Caco-2 (cell line): ENCODE measurements around the gene PEF1. TPM values are rescaled to one million over a fixed set of nuclear protein-coding genes. Genes with fewer than 3 reads are reported as not detected.
A peak's percentile ranks its signal among the peaks of the same experiment; 100 is the strongest.

Experiments
- BruUV-seq: library from RNA; stranded (reverse); fragments of 400-500 nt; replicated peaks from 2 replicates; lab custom pipeline; 2021; lab: Mats Ljungman, UMichigan
- CTCF ChIA-PET: fragments of 300-600 bp; sonication (Branson Sonifier 250); formaldehyde crosslinking; loops from one replicate; lab custom pipeline; 2022; ENCODE audit warnings: antibody characterized with exemption; lab: Charles Lee
- POLR2A ChIA-PET: fragments of 300-600 bp; sonication (Branson Sonifier 250); formaldehyde crosslinking; loops from one replicate; lab custom pipeline; 2022; ENCODE audit warnings: antibody characterized with exemption; lab: Charles Lee
- DNase-seq, 2 experiments: peaks; one replicate each; pipeline versions ENCODE4 v3.0.0 to v3.0.0-alpha.2; 2020 to 2022
- H3K27me3 ChIP-seq: replicated peaks from 2 replicates; pipeline ENCODE4 v1.6.0; 2011; ENCODE audit warnings: low read length; ENCODE audit not compliant: control insufficient read depth, insufficient read depth
- H3K36me3 ChIP-seq: 2 replicates; pipeline ENCODE4 v1.5.1; 2011; ENCODE audit warnings: low read length; ENCODE audit not compliant: control insufficient read depth, insufficient read depth
- H3K4me1 ChIP-seq: fragments of 250-450 bp; sonication (Bioruptor Pico); 2 replicates; pipeline ENCODE4 v1.5.1; 2020; ENCODE audit warnings: mild to moderate bottlenecking
- H3K4me3 ChIP-seq: 2 replicates; pipeline ENCODE4 v1.5.1; 2011; ENCODE audit warnings: low read depth, mild to moderate bottlenecking, control low read depth, low read length
- H3K9me3 ChIP-seq: fragments of 250-450 bp; sonication (Bioruptor Pico); 2 replicates; pipeline ENCODE4 v1.5.1; 2020; ENCODE audit warnings: mild to moderate bottlenecking, moderate library complexity
- H3K27ac Mint-ChIP-seq: one replicate; pipeline ENCODE4 v1.8.0; 2022; ENCODE audit warnings: mixed read lengths; ENCODE audit not compliant: unreplicated experiment
- H3K27me3 Mint-ChIP-seq: one replicate; pipeline ENCODE4 v1.8.0; 2022; ENCODE audit warnings: mixed read lengths; ENCODE audit not compliant: insufficient read depth, unreplicated experiment
- H3K36me3 Mint-ChIP-seq: one replicate; pipeline ENCODE4 v1.8.0; 2022; ENCODE audit warnings: mild to moderate bottlenecking, mixed read lengths; ENCODE audit not compliant: insufficient read depth, unreplicated experiment
- H3K4me1 Mint-ChIP-seq: one replicate; pipeline ENCODE4 v1.8.0; 2022; ENCODE audit warnings: low read depth, mixed read lengths; ENCODE audit not compliant: unreplicated experiment
- H3K4me3 Mint-ChIP-seq: one replicate; pipeline ENCODE4 v1.8.0; 2022; ENCODE audit warnings: mild to moderate bottlenecking, moderate library complexity, mixed read lengths; ENCODE audit not compliant: unreplicated experiment
- H3K9me3 Mint-ChIP-seq: one replicate; pipeline ENCODE4 v1.8.0; 2022; ENCODE audit warnings: mixed read lengths; ENCODE audit not compliant: unreplicated experiment
- CTCF ChIP-seq, 2 experiments: fragments of 200-600 bp in 1 of 2; IDR thresholded peaks; 1 replicate in 1 of 2; 2 replicates in 1 of 2; pipeline versions ENCODE4 v1.5.1 to v1.8.0; 2011 to 2022; ENCODE audit warnings: antibody characterized with exemption in 1 of 2, control low read depth in 1 of 2, inconsistent platforms in 1 of 2, low read depth in 1 of 2, low read length in 1 of 2, mild to moderate bottlenecking in 1 of 2, moderate library complexity in 1 of 2; ENCODE audit not compliant: insufficient read depth in 1 of 2, severe bottlenecking in 1 of 2, unreplicated experiment in 1 of 2
- intact Hi-C: fragments of 100-400 bp; cut with micrococcal nuclease; formaldehyde crosslinking; loops from one replicate; pipeline ENCODE4 v1.10.0; 2022; ENCODE audit not compliant: unreplicated experiment
- total RNA-seq: library from RNA; stranded (reverse); gene quantifications from 2 replicates; pipeline ENCODE4 v1.2.3, GENCODE V29; 2022

PEF1 gene
- total RNA-seq, 1 experiment from 2014 or later = 22.1 TPM

- BruUV-seq = no TSS peak
- TF ChIP-seq CTCF (IDR thresholded peaks at IDR 0.05; ENCODE audit: insufficient read depth in 1 of 2, low read depth in 1 of 2, low read length in 1 of 2, severe bottlenecking in 1 of 2, unreplicated experiment in 1 of 2) = no peak
- Mint-ChIP-seq H3K9me3 (no peaks in the 10 kb centered on the region), H3K27ac (no peak overlapping the region), H3K4me3 (no peak overlapping the region), H3K27me3 (no peaks in the 10 kb centered on the region), H3K4me1 (peaks cover 13% of the 10 kb centered on the region), H3K36me3 (no peaks in the 10 kb centered on the region)
- intact Hi-C loops = no loop called here
- POLR2A ChIA-PET = no interaction called here
- Histone ChIP-seq H3K4me3 (no peak overlapping the region), H3K9me3 (no peaks in the 10 kb centered on the region), H3K4me1 (peaks cover 5% of the 10 kb centered on the region; the same call in 1 of the 2 replicates), H3K27me3 (no peaks in the 10 kb centered on the region), H3K36me3 (no peaks in the 10 kb centered on the region)
- CTCF ChIA-PET = no interaction called here
- no peak for DNase-seq
Observed at GRCh38 chr1:31595836-31596736, 48.6 kb downstream of the PEF1 start.

- no peaks in the 10 kb centered on the region for H3K27me3 Mint-ChIP-seq
- H3K27ac Mint-ChIP-seq = no peak overlapping the region
- H3K9me3 ChIP-seq = no peaks in the 10 kb centered on the region
- H3K9me3 Mint-ChIP-seq = no peaks in the 10 kb centered on the region
- DNase-seq = peak; percentile 81 to 85
- intact Hi-C loops = loop anchor here (1.0 kb wide), 2 partner anchors 30 to 45 kb away; no protein-coding TSS in a partner anchor
- no TSS peak for BruUV-seq
- H3K4me1 Mint-ChIP-seq = peaks cover 13% of the 10 kb centered on the region
- POLR2A ChIA-PET = no interaction called here
- no peak overlapping the region for H3K4me3 ChIP-seq
- H3K4me3 Mint-ChIP-seq = no peak overlapping the region
- H3K27me3 ChIP-seq = no peaks in the 10 kb centered on the region
- no peaks in the 10 kb centered on the region for H3K36me3 ChIP-seq
- TF ChIP-seq CTCF (IDR thresholded peaks at IDR 0.05; ENCODE audit: insufficient read depth in 1 of 2, low read depth in 1 of 2, low read length in 1 of 2, severe bottlenecking in 1 of 2, unreplicated experiment in 1 of 2) = peak; percentile 78 to 84
- peaks cover 12% of the 10 kb centered on the region for H3K36me3 Mint-ChIP-seq
- CTCF ChIA-PET = no interaction called here
- peaks cover 21% of the 10 kb centered on the region for H3K4me1 ChIP-seq
Observed at GRCh38 chr1:31593770-31594632, 50.7 kb downstream of the PEF1 start.

- H3K4me1 ChIP-seq = peaks cover 23% of the 10 kb centered on the region
- no peaks in the 10 kb centered on the region for H3K9me3 ChIP-seq
- H3K9me3 Mint-ChIP-seq = no peaks in the 10 kb centered on the region
- H3K4me3 ChIP-seq = no peak overlapping the region
- peaks cover 17% of the 10 kb centered on the region for H3K36me3 Mint-ChIP-seq
- intact Hi-C loops = no loop called here
- no peaks in the 10 kb centered on the region for H3K27me3 ChIP-seq
- no peak overlapping the region for H3K4me3 Mint-ChIP-seq
- no TSS peak for BruUV-seq
- no peaks in the 10 kb centered on the region for H3K27me3 Mint-ChIP-seq
- TF ChIP-seq CTCF (IDR thresholded peaks at IDR 0.05; ENCODE audit: insufficient read depth in 1 of 2, low read depth in 1 of 2, low read length in 1 of 2, severe bottlenecking in 1 of 2, unreplicated experiment in 1 of 2) = no peak
- H3K27ac Mint-ChIP-seq = no peak overlapping the region
- POLR2A ChIA-PET = no interaction called here
- CTCF ChIA-PET = no interaction called here
- no peaks in the 10 kb centered on the region for H3K36me3 ChIP-seq
- H3K4me1 Mint-ChIP-seq = peaks cover 13% of the 10 kb centered on the region
- no peak for DNase-seq
Observed at GRCh38 chr1:31593136-31593665, 51.5 kb downstream of the PEF1 start.
